Panc1 (cell line): ENCODE data around the gene CTNNA1.

Source experiments
- CTCF ChIP-seq: fragments of 450-650 bp; IDR thresholded peaks from 2 replicates; pipeline ENCODE4 v1.5.1; 2017; ENCODE audit warnings: mild to moderate bottlenecking
- POLR2AphosphoS5 ChIP-seq: IDR thresholded peaks from 2 replicates; pipeline ENCODE4 v1.6.1; 2012; ENCODE audit warnings: mild to moderate bottlenecking, low read depth, low read length, moderate library complexity
- REST ChIP-seq, 2 experiments: IDR thresholded peaks; 2 replicates each; pipeline ENCODE4 v1.6.1; 2011 to 2012; ENCODE audit warnings: low read depth in 2 of 2, control low read depth in 1 of 2, low read length in 1 of 2, mild to moderate bottlenecking in 1 of 2, moderate library complexity in 1 of 2; ENCODE audit not compliant: insufficient read depth in 1 of 2
- SIN3A ChIP-seq: IDR thresholded peaks from 2 replicates; pipeline ENCODE4 v1.6.1; 2012; ENCODE audit warnings: low read depth, mild to moderate bottlenecking, low read length, moderate library complexity, borderline replicate concordance; ENCODE audit not compliant: insufficient read depth
- TCF7L2 ChIP-seq: IDR thresholded peaks from 2 replicates; pipeline ENCODE4 v1.6.1; 2011; ENCODE audit warnings: mild to moderate bottlenecking, low read depth, low read length, inconsistent platforms

GRCh38 chr5:138911441-138911840 is 158.2 kb downstream of the CTNNA1 start:
- TF ChIP-seq CTCF: no peak
- no peak for TF ChIP-seq POLR2AphosphoS5
- no peak for TF ChIP-seq SIN3A
- TF ChIP-seq TCF7L2: no peak
- TF ChIP-seq REST (IDR thresholded peaks at IDR 0.05; ENCODE audit: insufficient read depth in 1 of 2, low read depth in 2 of 2, low read length in 1 of 2): no peak
